GM12801 (cell line): ENCODE measurements around the gene BCAR3.

Experiments used
- CTCF ChIP-seq: IDR thresholded peaks from one replicate; pipeline ENCODE4 v1.5.1; 2011; ENCODE audit warnings: control low read depth; ENCODE audit not compliant: insufficient read length; ENCODE audit errors: extremely low read depth

Gene BCAR3

GRCh38 chr1:93690921-93691789 is 9.5 kb upstream of the BCAR3 start:
- TF ChIP-seq CTCF, result no peak

GRCh38 chr1:93690341-93690740 is 8.7 kb upstream of the BCAR3 start:
- no peak for TF ChIP-seq CTCF

- TF ChIP-seq CTCF, result no peak
Observed at GRCh38 chr1:93689521-93690223, 8.0 kb upstream of the BCAR3 start.

GRCh38 chr1:93687542-93687941 is 5.9 kb upstream of the BCAR3 start:
- no peak for TF ChIP-seq CTCF

- TF ChIP-seq CTCF, result no peak
Observed at GRCh38 chr1:93686504-93687250, 5.0 kb upstream of the BCAR3 start.

GRCh38 chr1:93685918-93686317 is 4.3 kb upstream of the BCAR3 start:
- no peak for TF ChIP-seq CTCF

- no peak for TF ChIP-seq CTCF
Observed at GRCh38 chr1:93683234-93683633, 1.6 kb upstream of the BCAR3 start.
